GM19025 (cell line): ENCODE data around the gene PYGB.

Experiments
- ATAC-seq: cut with Tn5 transposase; IDR thresholded peaks from one replicate; pipeline ENCODE4 v1.9.1; 2021; ENCODE audit warnings: mild to moderate bottlenecking, low read depth, moderate library complexity; ENCODE audit not compliant: unreplicated experiment

The PYGB gene

DNA sequence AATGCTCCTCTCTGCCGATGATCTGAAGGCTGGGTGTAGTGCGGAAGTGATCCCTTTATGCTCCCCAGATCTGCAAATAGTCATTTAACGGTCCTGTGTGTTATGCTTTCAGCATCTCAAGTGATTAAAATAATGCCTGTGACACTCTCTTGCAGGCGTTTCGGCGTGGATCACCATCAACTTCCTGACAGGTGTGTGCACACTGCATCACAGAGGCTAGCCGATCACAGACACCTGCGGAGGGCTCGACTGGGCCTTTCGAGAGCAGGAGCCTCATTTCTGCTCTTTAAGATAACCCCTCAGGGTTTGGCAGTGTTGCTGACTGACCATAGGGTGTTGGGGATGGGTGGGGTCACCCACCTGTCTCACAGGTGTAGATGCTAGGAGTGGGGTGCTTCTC is 32.4 kb upstream of the PYGB start:
- no peak for ATAC-seq

DNA sequence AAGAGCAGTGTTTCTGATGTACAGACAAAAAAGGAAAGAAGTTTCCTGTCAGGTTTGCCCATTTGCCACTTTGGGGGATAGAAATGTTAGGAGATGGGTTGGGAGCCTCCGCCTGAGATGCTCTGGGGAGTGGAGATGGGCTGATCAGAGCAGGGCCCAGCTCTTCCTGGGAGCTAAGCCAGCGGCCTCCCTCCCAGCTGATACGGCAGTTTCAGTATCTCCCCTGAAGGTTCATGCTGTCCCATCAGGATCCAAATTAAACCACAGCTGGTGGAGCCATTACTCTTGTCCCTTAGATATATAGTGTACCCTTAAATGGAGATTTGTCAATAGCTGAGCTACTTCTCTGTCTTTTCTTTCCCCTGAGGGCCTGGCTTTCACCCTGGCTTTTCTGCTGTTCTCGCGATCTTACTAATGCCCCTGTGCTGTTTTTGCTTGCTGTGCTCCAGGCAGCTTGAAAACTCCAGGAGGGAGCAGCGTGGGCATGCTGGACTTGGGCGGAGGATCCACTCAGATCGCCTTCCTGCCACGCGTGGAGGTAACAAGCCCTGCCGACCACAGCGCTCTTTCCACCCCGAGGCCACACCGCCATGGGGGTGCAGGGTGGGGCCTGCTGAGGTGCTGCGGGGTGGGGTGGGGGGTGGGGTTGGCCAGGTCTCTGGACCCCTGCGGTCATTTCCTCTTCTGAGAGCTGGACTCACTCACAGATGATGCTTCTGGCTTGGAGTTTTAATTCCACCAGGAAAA is 31.5 kb upstream of the PYGB start:
- no peak for ATAC-seq

DNA sequence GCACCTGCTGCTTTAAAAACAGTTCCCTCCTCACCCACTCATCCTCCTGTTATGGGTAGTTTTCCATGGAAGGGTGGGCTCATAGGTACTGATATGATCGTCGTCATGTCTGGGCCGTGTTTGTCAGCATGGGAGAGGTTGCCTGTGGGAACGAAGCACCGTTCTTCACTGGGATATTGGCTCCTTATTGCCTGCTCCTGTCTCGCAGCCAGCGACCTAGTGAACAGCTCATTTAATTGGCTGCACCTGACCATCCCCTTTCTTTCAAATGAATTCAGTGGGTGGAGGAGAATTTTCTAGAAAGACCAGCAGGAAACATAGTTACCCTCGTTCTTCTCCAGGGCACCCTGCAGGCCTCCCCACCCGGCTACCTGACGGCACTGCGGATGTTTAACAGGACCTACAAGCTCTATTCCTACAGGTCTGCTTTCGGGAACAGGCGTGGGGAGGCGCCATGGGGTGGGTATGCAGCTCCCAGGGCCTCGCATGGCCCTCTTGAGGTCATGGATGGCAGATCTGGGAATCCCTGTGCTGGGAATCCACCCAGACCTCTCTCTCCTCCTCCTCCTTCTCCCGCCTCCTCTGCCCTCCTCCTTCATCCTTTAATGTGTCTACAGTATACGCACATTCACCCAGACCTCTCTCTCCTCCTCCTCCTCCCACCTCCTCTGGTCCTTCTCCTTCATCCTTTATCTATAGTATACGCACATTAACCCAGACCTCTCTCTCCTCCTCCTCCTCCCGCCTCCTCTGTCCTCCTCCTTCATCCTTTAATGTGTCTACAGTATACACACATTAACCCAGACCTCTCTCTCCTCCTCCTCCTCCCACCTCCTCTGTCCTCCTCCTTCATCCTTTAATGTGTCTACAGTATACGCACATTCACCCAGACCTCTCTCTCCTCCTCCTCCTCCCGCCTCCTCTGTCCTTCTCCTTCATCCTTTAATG is 30.4 kb upstream of the PYGB start:
- no peak for ATAC-seq

DNA sequence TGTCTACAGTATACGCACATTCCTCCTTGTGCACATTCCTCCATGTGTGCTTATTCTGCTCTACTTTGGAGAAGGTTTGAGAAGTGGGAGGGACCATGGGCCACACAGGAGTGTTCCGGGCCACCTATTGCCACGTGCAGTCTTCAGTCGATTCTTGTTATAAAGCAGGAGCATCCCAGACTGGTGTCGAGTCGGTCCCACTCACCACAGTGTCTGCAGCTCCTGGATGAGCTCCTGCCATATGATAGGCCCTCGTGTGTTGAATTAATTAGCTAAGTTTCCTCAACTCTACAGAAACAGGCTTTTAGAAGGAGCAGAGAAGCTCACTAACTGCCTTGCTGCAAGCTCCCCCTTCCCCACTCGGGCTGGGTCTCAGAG is 29.8 kb upstream of the PYGB start:
- no peak for ATAC-seq

DNA sequence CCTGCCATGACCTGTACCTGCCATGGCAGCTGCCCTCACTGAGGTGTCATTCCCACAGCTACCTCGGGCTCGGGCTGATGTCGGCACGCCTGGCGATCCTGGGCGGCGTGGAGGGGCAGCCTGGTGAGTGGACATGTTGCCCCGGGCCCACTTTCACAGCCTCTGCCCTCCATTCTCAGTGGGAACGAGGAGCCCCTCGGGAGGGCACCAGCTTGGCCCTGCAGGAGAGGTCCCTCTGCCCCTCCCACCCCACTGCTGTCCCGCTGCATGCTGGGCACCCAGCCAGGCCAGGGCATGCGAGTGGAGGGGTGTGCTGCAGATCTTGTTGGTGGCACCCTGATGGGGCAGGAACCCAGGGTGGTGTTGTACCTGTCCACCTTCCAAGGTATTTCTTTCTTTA is 29.4 kb upstream of the PYGB start:
- no peak for ATAC-seq

DNA sequence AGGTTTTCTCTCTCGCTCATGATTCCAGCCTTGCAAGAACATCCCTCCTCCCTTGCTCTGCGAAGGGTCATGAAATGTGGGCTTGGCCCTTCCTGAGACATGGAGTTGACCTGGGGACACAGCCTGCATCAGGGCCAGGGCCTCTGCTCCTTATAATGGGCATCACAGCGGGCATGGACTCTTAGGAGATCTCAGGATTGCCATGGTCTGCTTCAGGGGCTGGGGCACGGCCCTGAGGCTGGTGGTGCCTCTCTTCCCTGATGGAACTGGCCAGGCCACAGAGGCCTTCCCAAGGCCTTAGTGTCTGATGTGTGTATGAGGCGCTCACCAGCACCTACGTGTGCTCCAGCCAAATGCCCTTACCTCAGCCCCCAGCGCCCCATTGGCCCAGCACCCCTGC is 28.5 kb upstream of the PYGB start:
- ATAC-seq = no peak

DNA sequence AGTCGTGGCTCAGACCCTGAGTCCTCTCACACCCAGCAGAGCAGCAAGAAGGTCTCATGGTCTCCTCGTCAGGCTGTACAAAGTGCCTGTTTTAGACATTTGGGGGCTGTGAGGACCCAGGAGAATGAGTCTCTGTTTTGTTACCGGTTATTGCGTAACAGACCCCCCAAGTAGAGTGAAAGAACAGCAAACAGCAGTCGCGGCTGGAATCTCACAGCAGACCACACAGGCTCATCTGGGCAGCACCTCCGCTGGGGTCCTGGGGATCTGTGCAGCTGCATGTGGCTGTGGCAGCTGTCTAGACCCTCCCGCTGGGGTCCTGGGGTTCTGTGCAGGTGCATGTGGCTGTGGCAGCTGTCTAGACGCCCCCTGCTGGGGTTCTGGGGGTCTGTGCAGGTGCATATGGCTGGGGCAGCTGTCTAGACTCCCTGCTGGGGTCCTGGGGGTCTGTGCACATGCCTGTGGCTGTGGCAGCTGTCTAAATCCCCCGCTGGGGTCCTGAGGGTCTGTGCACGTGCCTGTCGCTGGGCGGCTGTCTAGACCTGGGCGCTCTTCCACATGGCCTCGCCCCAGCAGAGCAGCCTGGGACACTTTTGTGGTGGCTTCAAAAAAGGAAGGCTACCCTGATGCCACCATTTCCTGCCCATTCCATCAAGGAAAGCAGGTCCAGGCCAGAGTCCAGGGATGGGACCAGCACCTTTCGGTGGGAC is 27.7 kb upstream of the PYGB start:
- no peak for ATAC-seq

DNA sequence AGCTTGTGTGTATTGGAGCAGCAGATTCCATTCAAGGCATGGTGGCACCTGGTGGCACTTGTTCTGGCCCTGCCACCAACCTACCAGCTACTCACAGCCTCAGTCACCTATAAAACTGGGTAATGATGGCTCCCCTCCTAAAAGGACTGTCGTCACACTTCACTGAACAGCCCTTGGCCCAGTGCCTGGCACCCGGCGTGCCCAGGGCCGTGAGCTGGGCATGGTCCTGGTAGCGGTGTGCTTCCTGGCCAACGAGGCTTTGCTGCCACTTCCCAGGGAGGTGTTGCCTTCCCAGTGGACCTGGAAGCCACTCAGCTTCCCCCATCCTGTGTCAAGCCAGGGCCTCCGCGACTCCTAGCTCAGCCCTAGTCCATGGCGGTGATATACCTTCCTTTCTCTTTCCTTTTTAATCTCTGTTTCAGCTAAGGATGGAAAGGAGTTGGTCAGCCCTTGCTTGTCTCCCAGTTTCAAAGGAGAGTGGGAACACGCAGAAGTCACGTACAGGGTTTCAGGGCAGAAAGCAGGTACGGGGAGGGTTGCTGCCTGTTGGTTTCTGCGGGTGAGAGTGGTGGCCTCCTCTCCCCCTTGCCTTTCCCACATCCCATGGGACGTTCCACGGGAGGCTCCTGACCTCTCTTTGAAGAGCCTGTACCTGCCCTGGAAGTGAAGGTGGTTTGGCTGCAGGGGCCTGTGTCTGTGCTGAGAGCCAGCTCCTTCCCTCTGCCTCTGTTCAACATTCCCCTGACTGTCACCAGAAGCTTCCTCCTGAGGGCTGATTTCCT is 26.9 kb upstream of the PYGB start:
- no peak for ATAC-seq

DNA sequence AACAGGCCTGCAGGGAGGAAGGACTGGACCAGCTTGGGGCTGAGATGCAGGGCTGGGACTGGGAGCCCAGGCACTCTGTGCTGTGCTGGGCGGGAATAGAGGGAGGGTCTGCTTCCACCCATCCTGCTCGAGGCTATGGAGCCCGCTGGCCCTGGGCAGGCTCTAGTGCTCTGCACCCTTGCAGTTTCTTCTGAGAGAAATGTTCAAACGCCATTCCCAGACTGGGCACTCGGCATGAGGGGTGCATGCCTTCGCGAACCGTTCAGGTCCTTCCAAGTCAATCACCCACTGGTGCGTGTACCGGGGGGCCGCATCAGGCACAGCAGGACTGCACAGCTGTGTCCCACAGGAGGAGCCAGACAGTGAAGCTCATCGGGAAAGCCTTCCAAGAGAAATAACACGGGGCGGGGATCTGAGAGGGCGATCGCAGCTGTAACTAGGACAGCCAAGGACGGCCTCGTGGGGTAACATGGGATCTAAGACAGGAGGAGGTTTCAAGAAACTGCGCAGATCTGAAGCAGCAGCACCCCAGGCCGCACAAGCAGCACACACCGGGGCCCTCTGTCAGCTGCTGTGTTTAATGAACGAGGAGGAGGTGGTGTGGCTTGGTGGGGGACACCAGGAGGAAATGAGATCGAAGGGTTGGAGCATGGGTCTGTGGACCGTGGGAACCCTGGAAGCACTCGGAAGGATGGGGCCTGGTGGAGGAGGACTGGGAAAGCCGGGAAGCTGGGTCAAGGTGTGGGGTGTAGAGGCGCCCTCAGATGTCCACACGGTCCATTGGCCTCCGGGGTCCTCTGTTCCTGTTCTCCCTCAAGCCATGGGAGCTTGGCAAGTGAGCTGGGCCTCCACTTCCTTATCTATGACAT is 26.1 kb upstream of the PYGB start:
- no peak for ATAC-seq

DNA sequence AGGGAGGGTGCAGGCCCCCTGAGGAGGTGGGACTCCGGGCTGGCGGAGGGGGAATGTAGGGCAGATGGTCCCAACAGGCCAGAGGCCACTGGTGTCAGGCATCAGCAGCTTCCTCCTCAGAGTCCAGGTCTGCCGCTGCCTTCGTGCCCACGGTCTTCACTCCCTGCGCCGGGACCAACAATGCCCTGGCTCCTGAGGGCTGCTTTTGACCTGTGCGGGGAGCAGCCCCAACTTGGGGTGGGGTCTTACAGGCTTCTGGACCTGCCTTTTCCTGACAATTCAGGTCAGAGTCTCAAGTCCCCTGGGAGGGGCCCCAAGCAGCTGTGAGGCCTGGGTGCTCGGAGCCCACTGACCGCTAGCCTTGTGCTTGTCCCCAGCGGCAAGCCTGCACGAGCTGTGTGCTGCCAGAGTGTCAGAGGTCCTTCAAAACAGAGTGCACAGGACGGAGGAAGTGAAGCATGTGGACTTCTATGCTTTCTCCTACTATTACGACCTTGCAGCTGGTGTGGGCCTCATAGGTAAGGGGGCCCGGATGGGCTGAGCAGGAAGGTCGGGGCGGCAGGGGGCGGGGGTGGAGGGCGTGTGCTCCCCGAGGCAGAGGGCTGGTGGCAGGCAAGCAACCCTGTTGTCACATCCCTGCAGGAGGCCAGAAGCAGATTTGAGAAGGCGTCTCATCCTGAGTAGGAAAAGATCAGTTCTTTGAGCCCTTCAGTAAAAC is 25.3 kb upstream of the PYGB start:
- no peak for ATAC-seq

DNA sequence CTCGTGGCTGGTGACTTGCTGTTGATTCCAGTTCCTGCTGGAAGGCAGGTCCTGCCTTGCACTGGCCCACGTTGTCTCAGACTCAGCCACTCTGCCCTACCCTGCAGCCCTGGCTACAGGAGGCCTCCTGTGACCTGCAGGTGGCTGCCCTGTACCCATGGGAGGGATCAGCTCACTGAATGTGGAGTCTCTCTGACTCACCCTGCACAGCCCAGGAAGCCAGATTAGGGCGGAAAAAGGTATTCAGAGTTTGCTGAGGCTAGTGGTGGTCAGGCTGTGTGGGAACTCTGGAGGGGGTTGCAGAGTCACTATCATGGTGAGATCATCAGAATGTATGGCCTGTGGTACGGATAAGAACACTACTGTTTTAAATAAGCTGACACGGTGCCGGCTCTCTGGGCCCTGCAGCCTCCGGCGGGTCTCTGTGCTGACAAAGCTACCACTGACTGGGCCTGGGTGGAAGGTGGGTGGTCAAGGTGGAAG is 24.7 kb upstream of the PYGB start:
- ATAC-seq = no peak

DNA sequence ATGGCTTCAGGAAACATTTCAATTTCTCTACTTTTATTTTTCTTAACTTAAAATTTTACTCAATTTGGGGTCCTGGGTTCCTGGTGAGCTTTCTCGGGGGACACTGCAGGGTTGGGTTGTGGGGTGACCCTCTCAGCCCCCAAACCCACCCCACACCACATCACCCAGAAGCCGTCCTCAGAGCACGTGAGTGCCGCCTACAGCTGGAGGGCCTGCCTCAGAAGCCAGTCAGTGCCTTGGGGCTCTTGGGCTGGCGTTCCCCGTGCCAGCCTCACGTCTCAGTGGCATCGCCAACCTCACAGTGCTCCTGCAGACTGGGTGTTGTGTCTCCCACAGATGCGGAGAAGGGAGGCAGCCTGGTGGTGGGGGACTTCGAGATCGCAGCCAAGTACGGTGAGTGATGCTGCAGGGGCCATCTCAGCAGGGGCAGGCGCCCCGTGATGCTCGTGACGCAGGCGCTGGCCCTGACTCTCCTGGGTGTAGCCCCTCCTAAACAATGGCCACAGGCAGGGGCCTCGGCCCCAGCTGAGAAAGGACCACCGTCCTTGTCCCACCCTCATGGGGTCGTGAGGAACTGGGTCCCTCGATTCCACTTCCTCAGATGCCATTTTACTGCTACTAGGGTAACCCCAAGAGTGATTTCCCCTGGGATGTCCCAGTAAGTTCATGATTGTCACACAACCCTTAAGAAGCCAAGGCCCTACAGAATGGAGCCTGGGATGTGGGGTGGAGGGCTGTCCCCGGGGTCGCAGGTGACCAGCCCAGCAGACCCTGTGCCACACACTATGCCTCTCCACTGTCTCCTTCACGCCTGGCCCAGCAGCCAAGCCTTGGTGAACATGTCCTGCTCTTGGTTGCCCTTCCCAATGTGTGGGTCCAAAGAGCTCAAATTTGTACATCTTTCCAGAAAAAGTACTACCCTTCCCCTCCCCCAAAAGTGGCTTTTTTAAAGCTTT is 23.8 kb upstream of the PYGB start:
- no peak for ATAC-seq

DNA sequence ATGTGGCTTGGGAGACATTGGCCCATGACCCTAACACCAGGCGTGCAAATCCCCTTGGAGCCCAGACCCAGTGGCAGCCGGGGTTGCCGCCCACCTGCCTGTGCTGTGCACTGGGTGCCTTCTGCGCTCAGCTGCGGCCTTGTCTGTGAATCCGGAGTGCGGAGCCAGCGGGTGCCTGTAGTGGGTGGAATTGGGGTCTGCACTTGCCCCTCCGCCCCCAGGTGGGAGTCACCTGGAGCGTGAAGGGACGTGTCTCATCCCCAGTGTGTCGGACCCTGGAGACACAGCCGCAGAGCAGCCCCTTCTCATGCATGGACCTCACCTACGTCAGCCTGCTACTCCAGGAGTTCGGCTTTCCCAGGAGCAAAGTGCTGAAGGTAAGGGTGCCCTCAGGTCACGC is 22.9 kb upstream of the PYGB start:
- no peak for ATAC-seq

DNA sequence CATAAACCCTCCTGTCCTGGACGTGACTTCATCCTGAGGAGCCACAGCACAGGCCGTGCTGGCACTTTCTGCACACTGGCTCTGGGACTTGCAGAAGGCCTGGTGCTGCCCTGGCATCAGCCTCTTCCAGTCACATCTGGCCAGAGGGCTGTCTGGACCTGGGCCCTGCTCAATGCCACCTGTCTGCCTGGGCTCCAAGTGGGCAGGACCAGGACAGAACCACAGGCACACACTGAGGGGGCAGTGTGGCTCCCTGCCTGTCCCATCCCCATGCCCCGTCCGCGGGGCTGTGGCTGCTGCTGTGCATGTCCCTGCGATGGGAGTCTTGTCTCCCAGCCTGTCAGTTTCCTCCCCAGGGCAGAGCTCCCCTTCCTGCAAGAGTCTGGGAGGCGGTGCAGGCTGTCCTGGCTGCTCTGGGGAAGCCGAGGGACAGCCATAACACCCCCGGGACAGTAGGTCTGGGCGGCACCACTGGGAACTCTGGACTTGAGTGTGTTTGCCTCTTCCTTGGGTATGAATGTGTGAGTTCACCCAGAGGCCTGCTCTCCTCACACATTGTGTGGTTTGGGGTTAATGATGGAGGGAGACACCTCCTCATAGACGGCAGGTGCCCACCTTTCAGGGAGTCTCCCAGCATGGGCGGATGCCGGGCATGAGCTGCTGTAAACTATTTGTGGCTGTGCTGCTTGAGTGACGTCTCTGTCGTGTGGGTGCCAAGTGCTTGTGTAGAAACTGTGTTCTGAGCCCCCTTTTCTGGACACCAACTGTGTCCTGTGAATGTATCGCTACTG is 22.0 kb upstream of the PYGB start:
- no peak for ATAC-seq

DNA sequence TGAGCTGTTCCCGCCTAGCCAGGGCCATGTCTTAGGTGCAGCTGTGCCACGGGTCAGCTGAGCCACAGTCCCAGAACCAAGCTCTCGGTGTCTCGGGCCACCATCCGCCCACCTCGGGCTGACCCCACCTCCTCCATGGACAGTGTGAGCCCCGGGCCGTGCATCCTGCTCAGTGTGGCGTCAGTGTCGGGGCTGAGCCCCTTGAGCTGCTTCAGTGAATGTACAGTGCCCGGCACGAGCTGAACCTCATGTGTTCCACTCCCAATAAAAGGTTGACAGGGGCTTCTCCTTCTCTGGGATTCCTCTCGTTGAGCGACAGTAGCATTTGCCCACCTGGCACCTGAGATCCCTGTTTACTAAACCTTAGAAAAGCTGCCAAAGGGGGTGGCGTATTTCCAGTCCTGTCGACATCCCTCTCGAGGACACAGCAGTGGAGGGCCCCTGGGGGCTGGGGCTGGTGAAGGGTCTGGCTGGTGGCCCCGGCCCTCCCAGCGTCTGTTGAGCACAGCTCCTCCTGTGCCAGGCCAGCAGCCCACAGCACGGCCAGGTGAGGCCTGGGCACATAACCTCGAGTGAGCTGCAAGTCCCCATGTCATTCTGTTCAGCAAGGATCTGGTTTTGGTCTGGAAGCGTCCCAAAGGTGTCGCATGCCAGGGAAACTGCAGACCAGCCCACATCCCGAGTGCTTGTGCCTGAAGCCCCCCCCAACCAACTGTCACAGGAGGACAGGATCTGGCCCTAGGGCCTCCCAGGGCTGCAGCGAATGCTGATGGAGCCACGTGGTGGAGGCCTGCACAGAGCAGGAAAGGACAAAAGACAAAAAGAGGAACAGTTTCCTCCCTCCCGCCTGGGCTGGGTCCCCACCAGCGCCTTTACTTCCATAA is 21.2 kb upstream of the PYGB start:
- no peak for ATAC-seq

DNA sequence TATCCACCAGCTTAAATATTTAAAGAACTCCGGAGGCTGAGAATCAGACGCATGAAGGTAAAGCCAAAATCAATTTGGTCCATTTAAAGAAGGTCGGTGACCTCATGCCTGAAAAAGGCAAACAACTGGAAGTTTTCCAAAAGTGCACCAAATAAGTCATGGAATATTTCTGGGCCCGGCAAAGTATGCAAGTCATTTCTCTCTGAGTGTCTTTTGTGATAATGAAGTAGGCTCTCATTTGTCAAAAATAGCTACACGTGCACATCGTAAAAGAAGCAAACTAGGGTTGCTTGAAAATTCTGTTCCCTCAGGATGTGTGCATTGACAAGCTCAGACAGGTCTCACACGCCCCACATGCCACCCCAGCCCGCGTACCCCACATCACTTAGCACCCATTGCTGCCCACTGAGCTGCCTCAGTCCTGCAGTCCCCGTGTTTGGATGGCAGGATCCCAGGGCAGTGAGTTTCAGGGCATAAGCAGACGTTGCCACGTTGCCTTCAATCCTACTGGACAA is 20.5 kb upstream of the PYGB start:
- no peak for ATAC-seq
